Measurements from ENCODE around the gene TCN1. TPM values are rescaled to one million over a fixed set of nuclear protein-coding genes. Genes with fewer than 3 reads are reported as not detected.
"Not testable (repeated sequence)": the region's sequence is repeated elsewhere in the genome, so short reads cannot be mapped to it uniquely, and the experiment has no call there.

The TCN1 gene
- total RNA-seq, 1 experiment from 2014 or later, result not detected

DNA sequence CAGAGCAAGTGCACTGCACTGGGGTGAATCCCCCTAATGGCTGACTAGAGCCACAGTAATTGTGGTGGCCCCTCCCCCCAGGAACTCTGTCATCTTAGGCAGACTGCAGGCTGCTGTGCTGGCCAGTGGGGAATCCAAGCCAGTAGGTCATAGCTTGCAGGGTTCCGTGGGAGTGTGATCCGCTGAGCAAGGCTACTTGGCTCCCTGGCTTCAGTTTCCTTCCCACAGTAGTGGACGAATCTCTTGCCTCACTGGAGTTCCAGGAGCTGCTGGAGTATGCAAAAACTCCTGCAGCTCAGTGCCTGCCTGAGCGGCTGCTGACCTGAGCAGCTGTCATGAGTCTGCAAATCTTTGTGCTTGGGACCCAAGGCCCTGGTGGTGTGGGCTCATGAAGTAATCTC, 25.5 kb upstream of the TCN1 start:
- H3K9ac ChIP-seq (ENCODE audit: low read length), result no peak overlapping the region
- no peak overlapping the region for H3K4me2 ChIP-seq (ENCODE audit: low read depth, low read length, poor library complexity, severe bottlenecking)
- no peak overlapping the region for H2AFZ ChIP-seq (ENCODE audit: low read length)
- H3K9me2 ChIP-seq (replicated peaks; ENCODE audit: insufficient read depth, low read length), result no peaks in the 10 kb centered on the region
- no peaks in the 10 kb centered on the region for H3K9me3 ChIP-seq (ENCODE audit: low read length)
- no peak for DNase-seq
- H3K27me3 ChIP-seq (ENCODE audit: low read length), result no peaks in the 10 kb centered on the region
- H3K79me2 ChIP-seq (ENCODE audit: low read length), result no peaks in the 10 kb centered on the region
- no peaks in the 10 kb centered on the region for H3K36me3 ChIP-seq (ENCODE audit: insufficient read depth, low read length)
- no peaks in the 10 kb centered on the region for H3K4me1 ChIP-seq (ENCODE audit: low read length)
- no peaks in the 10 kb centered on the region for H4K20me1 ChIP-seq (ENCODE audit: insufficient read depth, low read depth, low read length)
- H3K27ac ChIP-seq (ENCODE audit: low read length), result no peak overlapping the region
- no peak overlapping the region for H3K4me3 ChIP-seq (ENCODE audit: low read length)

DNA sequence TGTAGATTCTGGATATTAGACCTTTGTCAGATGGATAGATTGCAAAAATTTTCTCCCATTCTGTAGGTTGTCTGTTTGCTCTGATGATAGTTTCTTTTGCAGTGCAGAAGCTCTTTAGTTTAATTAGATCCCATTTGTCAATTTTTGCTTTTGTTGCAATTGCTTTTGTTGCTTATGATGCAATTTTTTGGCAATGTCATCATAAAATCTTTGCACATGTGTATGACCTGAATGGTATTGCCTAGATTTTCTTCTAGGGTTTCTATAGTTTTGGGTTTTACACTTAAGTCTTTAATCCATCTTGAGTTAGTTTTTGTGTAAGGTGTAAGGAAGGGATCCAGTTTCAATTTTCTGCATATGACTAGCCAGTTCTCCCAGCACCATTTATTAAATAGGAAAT, 20.9 kb upstream of the TCN1 start:
- H3K79me2 ChIP-seq (ENCODE audit: low read length); H3K27me3 ChIP-seq (ENCODE audit: low read length); H3K27ac ChIP-seq (ENCODE audit: low read length); H3K36me3 ChIP-seq (ENCODE audit: insufficient read depth, low read length); H3K4me1 ChIP-seq (ENCODE audit: low read length); H3K4me3 ChIP-seq (ENCODE audit: low read length); H3K4me2 ChIP-seq (ENCODE audit: low read depth, low read length, poor library complexity, severe bottlenecking); H2AFZ ChIP-seq (ENCODE audit: low read length); H3K9me3 ChIP-seq (ENCODE audit: low read length); H3K9me2 ChIP-seq (replicated peaks; ENCODE audit: insufficient read depth, low read length); DNase-seq; H4K20me1 ChIP-seq (ENCODE audit: insufficient read depth, low read depth, low read length); H3K9ac ChIP-seq (ENCODE audit: low read length): not testable (repeated sequence)

DNA sequence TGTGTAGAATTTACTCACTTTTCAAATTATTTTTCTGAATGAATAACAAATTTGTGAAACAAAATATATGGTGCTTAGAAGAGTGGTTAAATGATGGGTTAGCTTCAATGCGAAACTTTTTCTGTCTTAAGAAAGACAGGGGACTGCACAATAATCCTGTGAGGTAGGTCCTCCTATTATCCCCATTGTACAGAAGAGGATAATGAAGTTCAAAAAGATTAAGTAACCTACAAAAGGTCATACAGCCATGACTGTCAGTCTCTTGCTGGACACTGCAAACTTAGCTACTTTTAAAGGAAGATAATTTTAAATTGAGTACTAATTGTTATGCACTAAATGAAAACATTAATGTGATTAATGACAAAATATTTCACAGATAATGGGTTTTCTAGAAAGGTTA, 17.3 kb upstream of the TCN1 start:
- no peak overlapping the region for H2AFZ ChIP-seq (ENCODE audit: low read length)
- H3K4me2 ChIP-seq (ENCODE audit: low read depth, low read length, poor library complexity, severe bottlenecking), result no peak overlapping the region

DNA sequence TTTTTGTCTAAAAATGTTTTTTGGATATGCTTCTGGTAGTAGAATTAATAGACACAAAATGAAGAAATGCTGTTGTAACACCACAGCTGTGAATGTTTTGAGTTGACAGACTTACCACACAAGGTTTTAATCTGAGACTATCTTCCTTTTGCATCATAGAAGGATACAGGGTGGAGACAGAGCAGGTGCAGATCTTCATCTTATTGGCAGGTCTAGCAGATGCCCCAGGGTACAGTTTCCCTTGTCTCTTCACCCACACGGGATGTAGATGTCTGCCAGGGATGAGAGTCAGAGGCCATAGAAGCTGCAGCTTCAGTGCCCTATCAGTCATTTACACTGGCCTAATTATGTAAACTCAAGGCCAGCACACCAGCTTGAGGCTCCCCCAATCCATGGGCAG, 13.3 kb upstream of the TCN1 start:
- Histone ChIP-seq H3K27me3 (ENCODE audit: low read length) (no peaks in the 10 kb centered on the region), H3K27ac (ENCODE audit: low read length) (no peak overlapping the region), H3K9ac (ENCODE audit: low read length) (no peak overlapping the region), H3K4me3 (ENCODE audit: low read length) (no peak overlapping the region), H4K20me1 (ENCODE audit: insufficient read depth, low read depth, low read length) (no peaks in the 10 kb centered on the region), H3K4me1 (ENCODE audit: low read length) (no peaks in the 10 kb centered on the region), H3K79me2 (ENCODE audit: low read length) (no peaks in the 10 kb centered on the region), H3K9me3 (ENCODE audit: low read length) (no peaks in the 10 kb centered on the region), H3K9me2 (replicated peaks; ENCODE audit: insufficient read depth, low read length) (no peaks in the 10 kb centered on the region), H2AFZ (ENCODE audit: low read length) (no peak overlapping the region), H3K4me2 (ENCODE audit: low read depth, low read length, poor library complexity, severe bottlenecking) (no peak overlapping the region), H3K36me3 (ENCODE audit: insufficient read depth, low read length) (no peaks in the 10 kb centered on the region)
- DNase-seq, result no peak

More for the DNA sequence above, 17.3 kb upstream of the TCN1 start:
- H4K20me1 ChIP-seq (ENCODE audit: insufficient read depth, low read depth, low read length), result no peaks in the 10 kb centered on the region
- H3K9me2 ChIP-seq (replicated peaks; ENCODE audit: insufficient read depth, low read length), result no peaks in the 10 kb centered on the region
- no peaks in the 10 kb centered on the region for H3K9me3 ChIP-seq (ENCODE audit: low read length)
- H3K27me3 ChIP-seq (ENCODE audit: low read length), result no peaks in the 10 kb centered on the region
- no peak for DNase-seq
- H3K27ac ChIP-seq (ENCODE audit: low read length), result no peak overlapping the region
- no peak overlapping the region for H3K4me3 ChIP-seq (ENCODE audit: low read length)
- H3K79me2 ChIP-seq (ENCODE audit: low read length), result no peaks in the 10 kb centered on the region
- H3K4me1 ChIP-seq (ENCODE audit: low read length), result no peaks in the 10 kb centered on the region
- H3K9ac ChIP-seq (ENCODE audit: low read length), result no peak overlapping the region
- no peaks in the 10 kb centered on the region for H3K36me3 ChIP-seq (ENCODE audit: insufficient read depth, low read length)

DNA sequence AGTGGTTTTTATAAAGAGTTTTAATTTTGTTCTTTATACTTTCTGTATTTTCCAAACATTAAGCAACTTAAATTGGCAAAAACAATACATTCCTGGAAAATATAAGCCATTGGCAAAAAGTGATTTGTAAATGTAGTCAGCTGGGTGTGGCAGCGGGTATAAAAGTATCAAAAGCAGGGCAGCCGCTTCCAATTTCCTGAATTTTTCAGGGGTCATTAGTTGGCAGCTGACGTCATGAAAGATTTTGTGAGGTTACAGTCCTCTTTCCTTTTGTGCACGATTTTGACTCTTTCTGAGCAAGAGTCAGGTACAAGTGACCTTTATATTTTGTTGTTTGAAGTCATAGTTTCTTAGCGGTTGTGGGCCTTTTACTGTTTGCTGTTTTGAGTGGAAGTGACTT, 12.3 kb upstream of the TCN1 start, which contains the start of gene OOSP3:
Gene OOSP3, plus strand, starts transcription at position 208 of the 400 bp plus-strand sequence. Its CDS starts 27 bp downstream, at position 235.
- Histone ChIP-seq H3K4me2 (ENCODE audit: low read depth, low read length, poor library complexity, severe bottlenecking) (no peak within 1 kb of the TSS), H4K20me1 (ENCODE audit: insufficient read depth, low read depth, low read length) (no peaks in the 10 kb centered on the region), H3K27ac (ENCODE audit: low read length) (no peak within 1 kb of the TSS), H3K9me2 (replicated peaks; ENCODE audit: insufficient read depth, low read length) (no peaks in the 10 kb centered on the region), H3K27me3 (ENCODE audit: low read length) (no peaks in the 10 kb centered on the region), H3K9me3 (ENCODE audit: low read length) (no peaks in the 10 kb centered on the region), H3K79me2 (ENCODE audit: low read length) (no peaks in the 10 kb centered on the region), H3K4me1 (ENCODE audit: low read length) (no peaks in the 10 kb centered on the region), H3K4me3 (ENCODE audit: low read length) (no peak within 1 kb of the TSS), H2AFZ (ENCODE audit: low read length) (no peak within 1 kb of the TSS), H3K9ac (ENCODE audit: low read length) (no peak within 1 kb of the TSS), H3K36me3 (ENCODE audit: insufficient read depth, low read length) (no peaks in the 10 kb centered on the region)
- DNase-seq, result no peak

DNA sequence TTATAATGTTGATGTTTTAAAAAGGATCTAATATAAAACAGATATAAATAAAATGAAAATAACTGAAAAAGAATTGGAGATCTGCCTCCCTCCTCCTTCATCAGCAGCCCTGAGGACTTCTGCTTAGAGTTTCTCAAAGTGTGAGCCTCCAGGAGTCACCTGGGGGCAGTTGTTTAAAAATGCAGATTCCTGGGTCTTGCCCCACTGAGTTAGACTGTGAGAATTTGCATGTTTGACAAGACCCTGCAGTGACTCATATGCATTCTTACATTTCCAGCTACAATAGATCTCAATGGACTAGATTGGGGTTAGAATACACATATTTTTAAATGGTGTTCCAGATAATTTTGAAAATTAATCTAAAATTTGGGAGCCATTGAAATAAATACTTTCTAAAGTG, 11.5 kb upstream of the TCN1 start:
- Histone ChIP-seq H3K9ac (ENCODE audit: low read length) (no peak overlapping the region), H3K27me3 (ENCODE audit: low read length) (no peaks in the 10 kb centered on the region), H3K9me3 (ENCODE audit: low read length) (no peaks in the 10 kb centered on the region), H3K4me1 (ENCODE audit: low read length) (no peaks in the 10 kb centered on the region), H4K20me1 (ENCODE audit: insufficient read depth, low read depth, low read length) (no peaks in the 10 kb centered on the region), H3K4me2 (ENCODE audit: low read depth, low read length, poor library complexity, severe bottlenecking) (no peak overlapping the region), H3K4me3 (ENCODE audit: low read length) (no peak overlapping the region), H3K36me3 (ENCODE audit: insufficient read depth, low read length) (no peaks in the 10 kb centered on the region), H2AFZ (ENCODE audit: low read length) (no peak overlapping the region), H3K9me2 (replicated peaks; ENCODE audit: insufficient read depth, low read length) (no peaks in the 10 kb centered on the region), H3K27ac (ENCODE audit: low read length) (no peak overlapping the region), H3K79me2 (ENCODE audit: low read length) (no peaks in the 10 kb centered on the region)
- no peak for DNase-seq

DNA sequence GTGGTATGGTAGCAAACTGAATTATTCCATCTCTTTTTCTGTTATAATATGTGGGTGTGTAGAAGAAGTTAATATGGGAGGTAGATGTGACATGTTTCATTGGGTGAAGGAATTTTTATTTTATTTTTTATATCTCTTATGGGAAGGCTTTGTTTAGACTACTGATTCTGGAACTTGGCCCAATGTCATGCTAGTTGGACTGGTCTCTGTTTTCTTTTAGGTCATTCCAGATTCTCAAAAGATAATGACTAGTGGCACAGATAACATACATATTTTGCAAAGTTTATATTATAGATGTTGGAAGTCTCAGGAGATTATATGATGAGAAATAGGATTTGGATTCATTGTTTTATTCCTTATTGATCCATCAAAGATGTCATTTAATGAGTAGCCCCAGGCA, 11.0 kb upstream of the TCN1 start:
- Histone ChIP-seq H3K4me3 (ENCODE audit: low read length) (no peak overlapping the region), H2AFZ (ENCODE audit: low read length) (no peak overlapping the region), H4K20me1 (ENCODE audit: insufficient read depth, low read depth, low read length) (no peaks in the 10 kb centered on the region), H3K4me2 (ENCODE audit: low read depth, low read length, poor library complexity, severe bottlenecking) (no peak overlapping the region), H3K9me3 (ENCODE audit: low read length) (no peaks in the 10 kb centered on the region), H3K27me3 (ENCODE audit: low read length) (no peaks in the 10 kb centered on the region), H3K36me3 (ENCODE audit: insufficient read depth, low read length) (no peaks in the 10 kb centered on the region), H3K9ac (ENCODE audit: low read length) (no peak overlapping the region), H3K79me2 (ENCODE audit: low read length) (no peaks in the 10 kb centered on the region), H3K27ac (ENCODE audit: low read length) (no peak overlapping the region), H3K9me2 (replicated peaks; ENCODE audit: insufficient read depth, low read length) (no peaks in the 10 kb centered on the region), H3K4me1 (ENCODE audit: low read length) (no peaks in the 10 kb centered on the region)
- DNase-seq, result no peak

DNA sequence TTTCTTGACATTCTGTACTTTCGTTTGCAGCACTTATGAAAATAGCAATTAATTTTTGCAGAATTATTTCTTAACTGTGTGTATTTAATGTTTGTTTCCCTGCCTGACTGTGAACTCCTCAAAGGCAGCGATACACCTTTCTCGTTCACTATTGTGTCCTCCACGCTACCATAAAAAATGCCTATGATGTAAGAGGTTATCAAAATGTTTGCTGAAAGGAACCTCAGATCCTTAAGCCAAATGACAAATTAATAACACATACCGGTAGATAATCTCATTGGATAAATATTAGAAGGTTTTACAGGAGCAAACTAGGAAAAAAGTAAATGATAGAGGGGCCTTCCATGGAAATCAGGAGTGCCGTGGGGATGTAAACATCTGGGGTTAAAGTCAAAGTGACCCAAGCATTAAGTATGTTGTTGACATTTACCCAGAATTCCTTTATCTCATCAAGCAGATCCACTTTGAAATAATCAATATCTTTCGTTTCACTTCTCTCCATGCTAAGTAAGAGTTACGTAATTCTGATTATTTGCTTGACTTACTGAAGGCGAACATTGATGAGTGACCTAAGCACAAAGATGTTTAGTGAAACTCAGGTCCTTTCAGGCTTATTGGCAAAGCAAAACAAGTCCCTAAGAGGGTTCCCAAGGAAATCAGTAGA, 9.7 kb upstream of the TCN1 start:
- Histone ChIP-seq H3K9me2 (replicated peaks; ENCODE audit: insufficient read depth, low read length) (no peaks in the 10 kb centered on the region), H3K79me2 (ENCODE audit: low read length) (no peaks in the 10 kb centered on the region), H3K9me3 (ENCODE audit: low read length) (no peaks in the 10 kb centered on the region), H3K27ac (ENCODE audit: low read length) (no peak overlapping the region), H3K4me1 (ENCODE audit: low read length) (no peaks in the 10 kb centered on the region), H4K20me1 (ENCODE audit: insufficient read depth, low read depth, low read length) (no peaks in the 10 kb centered on the region), H3K27me3 (ENCODE audit: low read length) (no peaks in the 10 kb centered on the region), H3K4me3 (ENCODE audit: low read length) (no peak overlapping the region), H2AFZ (ENCODE audit: low read length) (no peak overlapping the region), H3K36me3 (ENCODE audit: insufficient read depth, low read length) (no peaks in the 10 kb centered on the region), H3K9ac (ENCODE audit: low read length) (no peak overlapping the region), H3K4me2 (ENCODE audit: low read depth, low read length, poor library complexity, severe bottlenecking) (no peak overlapping the region)
- no peak for DNase-seq
